SK-N-MC (cell line): ENCODE data around the gene NKX6-2.

Source experiments
- EZH2 ChIP-seq: fragments of 200-600 bp; sonication (generic); IDR thresholded peaks from one replicate; pipeline ENCODE4 v1.6.1; 2017; ENCODE audit warnings: antibody characterized with exemption
- POLR2AphosphoS5 ChIP-seq: IDR thresholded peaks from 2 replicates; pipeline ENCODE4 v1.6.1; 2012; ENCODE audit warnings: mild to moderate bottlenecking, low read depth, low read length, borderline replicate concordance

- TF ChIP-seq EZH2 (no peak), POLR2AphosphoS5 (no peak)
These were observed 19.7 kb downstream of the NKX6-2 start for GRCh38 chr10:132766291-132766690.
